Measurements from ENCODE around the gene GGT6. TPM values are rescaled to one million over a fixed set of nuclear protein-coding genes. Genes with fewer than 3 reads are reported as not detected.

GGT6 gene
- polyA plus RNA-seq, 2 of the 4 experiments (the other 2 are of a cell fraction): not detected

DNA sequence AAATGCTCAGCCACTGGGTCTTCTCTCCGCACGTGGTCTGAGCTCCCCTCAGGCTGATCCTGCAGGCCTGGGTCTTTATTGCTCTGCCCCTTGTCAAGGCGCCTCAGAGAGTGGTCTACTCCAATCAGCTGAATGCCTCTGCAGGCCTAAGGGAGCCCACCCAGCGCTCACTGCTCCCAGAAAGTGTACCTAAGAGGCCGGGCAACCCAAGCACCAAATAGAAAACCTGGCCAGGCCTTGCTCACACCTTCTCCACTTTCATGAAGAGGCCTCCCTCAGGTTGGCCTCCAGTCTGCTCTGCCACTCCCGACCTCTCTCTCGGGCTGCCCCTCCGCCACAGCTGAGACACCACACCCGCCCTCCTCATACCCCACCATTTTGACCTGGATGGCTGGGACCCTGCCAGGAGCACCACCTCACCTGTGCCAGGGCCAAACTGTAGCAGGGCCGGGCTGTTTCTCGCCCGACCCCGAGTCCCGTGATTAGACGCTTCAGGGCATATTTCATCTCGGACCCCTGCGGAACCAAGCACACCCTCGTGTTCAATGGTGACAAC, 5.9 kb downstream of the GGT6 start:
- TF ChIP-seq ZFP36 (IDR thresholded peaks at IDR 0.05; ENCODE audit: borderline replicate concordance, partially characterized antibody) (no peak), RNF2 (IDR thresholded peaks at IDR 0.05; ENCODE audit: borderline replicate concordance, low read depth) (no peak), PHF8 (IDR thresholded peaks at IDR 0.05; ENCODE audit: borderline replicate concordance, low read depth) (no peak), FOXS1 (CRISPR knock-in tag; IDR thresholded peaks at IDR 0.05) (no peak), CEBPB (IDR thresholded peaks at IDR 0.05) (no peak), NR3C1 (IDR thresholded peaks at IDR 0.05) (no peak), RCOR1 (IDR thresholded peaks at IDR 0.05; ENCODE audit: low read depth, low read length) (no peak), RARB (CRISPR knock-in tag; IDR thresholded peaks at IDR 0.05) (no peak), BHLHE40 (IDR thresholded peaks at IDR 0.05; ENCODE audit: low read depth, low read length) (no peak), KDM5A (IDR thresholded peaks at IDR 0.05) (no peak), SMC3 (IDR thresholded peaks at IDR 0.05) (no peak), ESRRA (IDR thresholded peaks at IDR 0.05; ENCODE audit: borderline replicate concordance, low read length) (no peak), CBX2 (IDR thresholded peaks at IDR 0.05; ENCODE audit: borderline replicate concordance, low read depth) (no peak), FOSB (CRISPR knock-in tag; IDR thresholded peaks at IDR 0.05) (no peak), HOXA7 (CRISPR knock-in tag; IDR thresholded peaks at IDR 0.05) (no peak), NFE2L2 (conservative IDR thresholded peaks at IDR 0.05; ENCODE audit: low read length) (no peak)
- TF ChIP-seq, protein P1, sequence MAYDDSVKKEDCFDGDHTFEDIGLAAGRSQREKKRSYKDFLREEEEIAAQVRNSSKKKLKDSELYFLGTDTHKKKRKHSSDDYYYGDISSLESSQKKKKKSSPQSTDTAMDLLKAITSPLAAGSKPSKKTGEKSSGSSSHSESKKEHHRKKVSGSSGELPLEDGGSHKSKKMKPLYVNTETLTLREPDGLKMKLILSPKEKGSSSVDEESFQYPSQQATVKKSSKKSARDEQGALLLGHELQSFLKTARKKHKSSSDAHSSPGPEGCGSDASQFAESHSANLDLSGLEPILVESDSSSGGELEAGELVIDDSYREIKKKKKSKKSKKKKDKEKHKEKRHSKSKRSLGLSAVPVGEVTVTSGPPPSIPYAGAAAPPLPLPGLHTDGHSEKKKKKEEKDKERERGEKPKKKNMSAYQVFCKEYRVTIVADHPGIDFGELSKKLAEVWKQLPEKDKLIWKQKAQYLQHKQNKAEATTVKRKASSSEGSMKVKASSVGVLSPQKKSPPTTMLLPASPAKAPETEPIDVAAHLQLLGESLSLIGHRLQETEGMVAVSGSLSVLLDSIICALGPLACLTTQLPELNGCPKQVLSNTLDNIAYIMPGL (CRISPR knock-in tag; IDR thresholded peaks at IDR 0.05; ENCODE audit: borderline replicate concordance): no peak
- TF ChIP-seq, protein P2, sequence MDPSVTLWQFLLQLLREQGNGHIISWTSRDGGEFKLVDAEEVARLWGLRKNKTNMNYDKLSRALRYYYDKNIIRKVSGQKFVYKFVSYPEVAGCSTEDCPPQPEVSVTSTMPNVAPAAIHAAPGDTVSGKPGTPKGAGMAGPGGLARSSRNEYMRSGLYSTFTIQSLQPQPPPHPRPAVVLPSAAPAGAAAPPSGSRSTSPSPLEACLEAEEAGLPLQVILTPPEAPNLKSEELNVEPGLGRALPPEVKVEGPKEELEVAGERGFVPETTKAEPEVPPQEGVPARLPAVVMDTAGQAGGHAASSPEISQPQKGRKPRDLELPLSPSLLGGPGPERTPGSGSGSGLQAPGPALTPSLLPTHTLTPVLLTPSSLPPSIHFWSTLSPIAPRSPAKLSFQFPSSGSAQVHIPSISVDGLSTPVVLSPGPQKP (IDR thresholded peaks at IDR 0.05; ENCODE audit: low read depth, low read length): no peak
- Histone ChIP-seq H3K27ac (peak overlapping the region; percentile 84 to 89), H3K4me1 (peaks cover 23% of the 10 kb centered on the region), H3K9me3 (no peaks in the 10 kb centered on the region), H3K4me3 (peak overlapping the region; percentile 92), H3K4me2 (peak overlapping the region; percentile 87)
- WGBS (ENCODE audit: missing lambda C conversion rate): 18% methylated on average over 10 of the region's 18 CpGs
- DNase-seq (ENCODE audit: low read depth in 1 of 2, low spot score in 1 of 2): no peak
- peak; percentile 0 to 18; a peak in 3 of 6 replicates for ATAC-seq
- ChIA-PET CTCF (interaction anchor here (0.8 to 5.9 kb wide), 6 partner anchors 11 to 71 kb away, joined by 3 to 78 read pairs (median 4); no protein-coding TSS in a partner anchor), POLR2A (interaction anchor here (1.3 to 2.3 kb wide), 3 partner anchors 11 to 56 kb away, joined by 3 to 13 read pairs (median 4); partner anchors contain the start of gene SPNS2)
- FAIRE-seq: no peak

DNA sequence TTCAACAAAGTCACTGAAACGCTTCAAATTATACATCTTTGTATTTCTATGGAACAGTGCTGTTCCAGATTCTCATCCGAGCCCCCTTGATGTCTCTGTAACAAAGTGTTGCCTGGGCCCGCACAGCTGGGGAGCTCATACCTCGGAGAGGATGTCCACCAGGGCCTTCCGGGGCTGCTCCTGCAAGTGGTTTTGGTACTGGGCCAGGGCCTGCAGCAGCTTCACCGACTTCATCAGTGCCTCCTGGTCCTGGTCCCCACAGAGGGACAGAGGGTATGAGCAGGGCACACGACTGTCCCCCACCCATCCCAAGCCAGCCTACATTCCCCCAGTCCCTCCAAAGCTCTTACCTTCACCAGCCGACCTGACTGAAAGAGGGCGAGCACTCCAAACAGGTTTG, 6.7 kb downstream of the GGT6 start:
- TF ChIP-seq NR3C1 (IDR thresholded peaks at IDR 0.05) (no peak), MYC (IDR thresholded peaks at IDR 0.05; ENCODE audit: borderline replicate concordance, low read length) (no peak), FOSL2 (IDR thresholded peaks at IDR 0.05) (no peak), FOSL2 (CRISPR knock-in tag; IDR thresholded peaks at IDR 0.05) (no peak), RAD21 (conservative IDR thresholded peaks at IDR 0.05 in 1 of 2, IDR thresholded peaks at IDR 0.05 in 1 of 2) (no peak), HOXA7 (CRISPR knock-in tag; IDR thresholded peaks at IDR 0.05) (no peak), POLR2AphosphoS2 (conservative IDR thresholded peaks at IDR 0.05; ENCODE audit: low read length) (no peak)
- TF ChIP-seq, protein P3, sequence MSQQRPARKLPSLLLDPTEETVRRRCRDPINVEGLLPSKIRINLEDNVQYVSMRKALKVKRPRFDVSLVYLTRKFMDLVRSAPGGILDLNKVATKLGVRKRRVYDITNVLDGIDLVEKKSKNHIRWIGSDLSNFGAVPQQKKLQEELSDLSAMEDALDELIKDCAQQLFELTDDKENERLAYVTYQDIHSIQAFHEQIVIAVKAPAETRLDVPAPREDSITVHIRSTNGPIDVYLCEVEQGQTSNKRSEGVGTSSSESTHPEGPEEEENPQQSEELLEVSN (IDR thresholded peaks at IDR 0.05; ENCODE audit: borderline replicate concordance, low read depth): no peak
- TF ChIP-seq, protein P4, sequence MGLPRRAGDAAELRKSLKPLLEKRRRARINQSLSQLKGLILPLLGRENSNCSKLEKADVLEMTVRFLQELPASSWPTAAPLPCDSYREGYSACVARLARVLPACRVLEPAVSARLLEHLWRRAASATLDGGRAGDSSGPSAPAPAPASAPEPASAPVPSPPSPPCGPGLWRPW (IDR thresholded peaks at IDR 0.05): no peak
- TF ChIP-seq, protein P5, sequence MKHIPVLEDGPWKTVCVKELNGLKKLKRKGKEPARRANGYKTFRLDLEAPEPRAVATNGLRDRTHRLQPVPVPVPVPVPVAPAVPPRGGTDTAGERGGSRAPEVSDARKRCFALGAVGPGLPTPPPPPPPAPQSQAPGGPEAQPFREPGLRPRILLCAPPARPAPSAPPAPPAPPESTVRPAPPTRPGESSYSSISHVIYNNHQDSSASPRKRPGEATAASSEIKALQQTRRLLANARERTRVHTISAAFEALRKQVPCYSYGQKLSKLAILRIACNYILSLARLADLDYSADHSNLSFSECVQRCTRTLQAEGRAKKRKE (CRISPR knock-in tag; IDR thresholded peaks at IDR 0.05; ENCODE audit: low read depth): no peak
- H3K4me2 ChIP-seq: peak overlapping the region; percentile 87
- H3K4me3 ChIP-seq: peak overlapping the region; percentile 92
- ATAC-seq (no peak), DNase-seq (ENCODE audit: low read depth in 1 of 2, low spot score in 1 of 2) (no peak), FAIRE-seq (no peak)
- H3K4me1 ChIP-seq: peaks cover 28% of the 10 kb centered on the region
- peak overlapping the region; percentile 84 to 89; a peak in 5 of 6 replicates for H3K27ac ChIP-seq
- POLR2A ChIA-PET: no interaction called here
- H3K9me3 ChIP-seq: no peaks in the 10 kb centered on the region
- 79% methylated on average over 9 of the region's 9 CpGs for WGBS (ENCODE audit: missing lambda C conversion rate)
- CTCF ChIA-PET: interaction anchor here (0.8 to 5.9 kb wide), 4 partner anchors 12 to 72 kb away, joined by 4 to 78 read pairs (median 5); no protein-coding TSS in a partner anchor
